GM21390 (cell line): ENCODE measurements around the gene AHI1.

Experiments
- ATAC-seq: cut with Tn5 transposase; IDR thresholded peaks from one replicate; pipeline ENCODE4 v1.9.1; 2021; ENCODE audit not compliant: unreplicated experiment

Gene AHI1

GRCh38 chr6:135497412-135498184 is at the start of gene AHI1:
AHI1 (minus strand) TSS chr6:135497740; CDS start chr6:135492237, 5,503 bp downstream.
- peak; percentile 90 for ATAC-seq

GRCh38 chr6:135546680-135547418 is 49.3 kb upstream of the AHI1 start:
- ATAC-seq, result no peak

GRCh38 chr6:135546206-135546605 is 48.7 kb upstream of the AHI1 start:
- ATAC-seq, result no peak

GRCh38 chr6:135540207-135540840 is 42.8 kb upstream of the AHI1 start:
- no peak for ATAC-seq

GRCh38 chr6:135537741-135538301 is 40.3 kb upstream of the AHI1 start:
- ATAC-seq, result no peak

GRCh38 chr6:135535989-135536414 is 38.5 kb upstream of the AHI1 start:
- ATAC-seq, result no peak

GRCh38 chr6:135534773-135535380 is 37.3 kb upstream of the AHI1 start:
- no peak for ATAC-seq

- no peak for ATAC-seq
Observed at GRCh38 chr6:135532559-135532958, 35.0 kb upstream of the AHI1 start.

- no peak for ATAC-seq
Observed at GRCh38 chr6:135531954-135532490, 34.5 kb upstream of the AHI1 start.

- ATAC-seq, result no peak
Observed at GRCh38 chr6:135530113-135530512, 32.6 kb upstream of the AHI1 start.

- no peak for ATAC-seq
Observed at GRCh38 chr6:135527960-135528249, 30.4 kb upstream of the AHI1 start.

- no peak for ATAC-seq
Observed at GRCh38 chr6:135527116-135527959, 29.8 kb upstream of the AHI1 start.

GRCh38 chr6:135525594-135525993 is 28.1 kb upstream of the AHI1 start:
- ATAC-seq, result no peak

GRCh38 chr6:135522965-135523692 is 25.6 kb upstream of the AHI1 start:
- no peak for ATAC-seq

- ATAC-seq, result no peak
Observed at GRCh38 chr6:135521431-135521830, 23.9 kb upstream of the AHI1 start.

GRCh38 chr6:135520781-135521180 is 23.2 kb upstream of the AHI1 start:
- ATAC-seq, result no peak

GRCh38 chr6:135519348-135519747 is 21.8 kb upstream of the AHI1 start:
- ATAC-seq, result no peak

GRCh38 chr6:135517527-135517926 is 20.0 kb upstream of the AHI1 start:
- ATAC-seq, result no peak

- no peak for ATAC-seq
Observed at GRCh38 chr6:135514706-135515105, 17.2 kb upstream of the AHI1 start.
